Natural killer cell (primary cell): ENCODE data around the gene CT83. TPM values are rescaled to one million over a fixed set of nuclear protein-coding genes. Genes with fewer than 3 reads are reported as not detected.

Experiments
- total RNA-seq, 4 donors: library from RNA; stranded (reverse); fragments of 120-200 nt in 1 of 4; gene quantifications; one replicate each; pipeline versions ENCODE4 v1.2.3 to v1.2.4, GENCODE V29; 2013 to 2022

CT83 gene
- total RNA-seq, 3 donors from 2014 or later (not counting 1 experiment from before 2014, with no cell fraction given), result not detected

Other genes starting within 250 kb of the CT83 start
- gene SLC6A14, start 26.4 kb downstream of the CT83 start, total RNA-seq, result not detected